Measurements from ENCODE around the gene CCDC17.

The CCDC17 gene

GRCh38 chr1:45574105-45574626, 49.7 kb downstream of the CCDC17 start:
- DNase-seq, result no peak

GRCh38 chr1:45573231-45573804, 50.5 kb downstream of the CCDC17 start:
- no peak for DNase-seq

GRCh38 chr1:45570631-45571030, 53.2 kb downstream of the CCDC17 start:
- no peak for DNase-seq

All from NCI-H446 (cell line).